ENCODE results near the gene GRB2.
"Not testable (repeated sequence)": the region's sequence is repeated elsewhere in the genome, so short reads cannot be mapped to it uniquely, and the experiment has no call there.

The GRB2 gene

GRCh38 chr17:75384751-75385150 is 20.7 kb downstream of the GRB2 start:
- DNase-seq, result no peak

DNA sequence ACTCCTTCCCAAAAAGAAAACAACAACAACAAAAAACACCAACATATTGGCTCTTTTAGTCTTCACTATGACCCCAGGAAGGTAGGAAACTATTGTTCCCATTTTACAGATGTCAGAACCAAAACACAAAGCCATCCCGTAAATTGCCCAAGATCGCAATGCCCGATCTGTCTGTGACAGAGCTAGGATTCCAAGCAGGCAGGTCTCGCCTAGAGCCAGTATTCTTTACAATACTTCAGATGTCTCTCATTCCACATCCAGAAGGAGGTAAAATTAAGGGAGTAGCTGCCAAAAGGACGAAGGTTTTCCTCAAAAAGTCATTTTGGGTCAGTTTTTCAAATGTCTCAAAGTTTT is 21.7 kb downstream of the GRB2 start:
- DNase-seq, result no peak

GRCh38 chr17:75380750-75381149 is 24.7 kb downstream of the GRB2 start:
- DNase-seq, result no peak

GRCh38 chr17:75380315-75380714 is 25.2 kb downstream of the GRB2 start:
- no peak for DNase-seq

- DNase-seq, result not testable (repeated sequence)
Observed at GRCh38 chr17:75379426-75379825, 26.1 kb downstream of the GRB2 start.

DNA sequence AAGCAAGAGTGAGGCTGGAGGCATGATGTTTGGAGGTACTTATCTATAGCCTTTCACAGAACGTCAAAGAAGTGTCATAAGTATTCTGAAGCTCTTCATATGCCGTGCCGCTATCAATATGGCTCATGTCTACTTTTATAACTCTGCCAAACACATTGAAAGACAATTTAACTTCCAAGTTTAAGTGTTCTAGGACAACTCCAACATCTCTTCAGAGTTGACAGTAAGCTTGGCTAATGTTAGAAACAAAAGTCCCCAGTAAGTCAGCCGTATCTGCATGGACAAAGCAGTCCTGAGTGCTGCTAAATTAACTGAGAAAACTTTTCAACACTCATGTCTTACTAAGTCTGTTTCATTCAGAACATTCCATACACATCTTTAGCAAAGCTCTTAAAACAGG is 32.2 kb downstream of the GRB2 start:
- no peak for DNase-seq

GRCh38 chr17:75371981-75372380 is 33.5 kb downstream of the GRB2 start:
- DNase-seq, result no peak

DNA sequence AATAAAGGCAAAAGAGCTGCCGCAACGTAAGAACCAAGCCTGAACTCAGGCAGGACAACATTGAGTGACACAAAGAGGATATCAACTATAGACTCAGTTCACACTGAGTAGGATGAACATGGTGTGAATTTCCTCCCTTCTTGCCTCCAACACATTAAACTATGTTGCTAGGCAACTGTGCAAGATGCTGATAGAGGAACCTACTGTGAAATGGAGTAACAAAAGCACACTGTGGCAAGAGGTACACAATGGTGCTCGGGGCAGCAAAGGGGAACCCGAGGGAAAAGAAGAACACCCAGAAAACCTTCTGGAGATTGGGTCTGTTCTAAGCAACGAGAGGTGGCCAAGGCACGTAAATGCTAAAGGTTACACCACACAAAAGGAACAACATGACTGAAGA is 34.1 kb downstream of the GRB2 start:
- no peak for DNase-seq

GRCh38 chr17:75370286-75370915 is 35.1 kb downstream of the GRB2 start:
- DNase-seq, result no peak

DNA sequence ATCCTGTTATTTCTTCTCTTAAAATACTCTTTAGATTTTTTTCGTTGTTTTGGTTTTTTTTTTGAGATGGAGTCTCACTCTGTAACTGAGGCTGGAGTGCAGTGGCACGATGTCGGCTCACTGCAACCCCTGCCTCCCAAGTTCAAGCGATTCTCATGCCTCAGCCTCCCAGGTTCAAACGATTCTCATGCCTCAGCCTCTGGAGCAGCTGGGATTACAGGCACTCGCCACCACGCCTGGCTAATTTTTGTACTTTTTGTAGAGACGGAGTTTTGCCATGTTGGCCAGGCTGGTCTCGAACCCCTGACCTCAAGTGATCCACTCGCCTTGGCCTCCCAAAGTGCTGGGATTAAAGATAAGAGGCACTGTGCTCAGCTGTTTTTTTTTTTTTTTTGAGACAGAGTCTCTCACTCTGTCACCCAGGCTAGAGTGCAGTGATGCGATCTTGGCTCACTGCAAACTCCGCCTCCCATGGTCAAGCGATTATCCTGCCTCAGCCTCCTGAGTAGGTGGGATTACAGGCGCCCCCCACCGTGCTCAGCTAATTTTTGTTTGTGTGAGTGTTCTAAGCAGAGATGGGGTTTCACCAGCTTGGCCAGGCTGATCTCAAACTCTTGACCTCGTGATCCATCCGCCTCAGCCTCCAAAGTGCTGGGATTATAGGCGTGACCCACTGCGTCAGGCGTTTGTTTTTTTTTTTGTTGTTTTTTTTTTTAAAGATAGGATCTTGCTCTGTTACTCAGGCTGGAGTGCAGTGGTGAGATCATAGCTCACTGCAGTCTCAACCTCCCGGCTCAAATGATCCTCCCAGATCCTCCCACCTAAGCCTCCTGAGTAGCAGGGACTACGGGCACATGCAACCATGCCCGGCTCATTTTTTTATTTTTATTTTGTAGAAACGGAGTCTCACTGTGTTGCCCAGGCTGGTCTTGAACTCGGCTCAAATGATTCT is 37.4 kb downstream of the GRB2 start:
- not testable (repeated sequence) for DNase-seq

DNA sequence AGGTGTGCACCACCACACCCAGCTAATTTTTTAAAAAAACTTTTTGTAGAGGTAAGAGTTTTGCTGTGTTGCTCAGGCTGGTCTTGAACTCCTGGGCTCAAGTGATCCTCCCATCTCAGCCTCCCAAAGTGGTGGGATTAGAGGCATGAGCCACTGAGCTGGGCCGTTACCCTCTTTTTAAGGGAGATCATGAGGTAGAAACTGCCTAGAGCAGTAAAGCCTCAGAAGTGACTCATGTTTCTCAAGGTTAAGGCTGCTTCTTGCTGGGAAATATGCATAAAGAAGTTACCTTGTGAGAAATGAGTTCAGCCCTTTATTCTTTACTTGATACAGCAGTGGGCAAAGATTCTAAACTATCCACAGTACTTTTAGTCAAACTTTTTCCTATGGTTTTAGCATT is 38.2 kb downstream of the GRB2 start:
- no peak for DNase-seq

GRCh38 chr17:75366432-75366831 is 39.0 kb downstream of the GRB2 start:
- DNase-seq, result no peak

DNA sequence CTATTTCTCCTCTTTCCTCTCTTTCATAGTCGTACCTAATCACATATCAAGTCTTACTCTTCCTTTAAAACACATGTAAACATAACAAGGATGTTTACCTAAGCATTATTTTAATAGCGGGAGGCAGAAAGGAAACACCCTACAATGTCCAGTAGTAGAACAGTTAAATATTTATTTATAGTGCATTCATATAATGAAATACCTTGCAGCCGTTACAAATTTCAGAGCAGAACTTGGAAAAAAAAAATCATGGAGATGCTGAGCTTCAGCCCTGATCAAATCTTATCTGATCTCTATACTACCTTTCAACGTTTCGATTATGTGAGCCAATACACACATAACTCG is 39.6 kb downstream of the GRB2 start:
- DNase-seq, result no peak

- no peak for DNase-seq
Observed at GRCh38 chr17:75365009-75365930, 40.2 kb downstream of the GRB2 start.

GRCh38 chr17:75364078-75364477 is 41.4 kb downstream of the GRB2 start:
- DNase-seq, result no peak

DNA sequence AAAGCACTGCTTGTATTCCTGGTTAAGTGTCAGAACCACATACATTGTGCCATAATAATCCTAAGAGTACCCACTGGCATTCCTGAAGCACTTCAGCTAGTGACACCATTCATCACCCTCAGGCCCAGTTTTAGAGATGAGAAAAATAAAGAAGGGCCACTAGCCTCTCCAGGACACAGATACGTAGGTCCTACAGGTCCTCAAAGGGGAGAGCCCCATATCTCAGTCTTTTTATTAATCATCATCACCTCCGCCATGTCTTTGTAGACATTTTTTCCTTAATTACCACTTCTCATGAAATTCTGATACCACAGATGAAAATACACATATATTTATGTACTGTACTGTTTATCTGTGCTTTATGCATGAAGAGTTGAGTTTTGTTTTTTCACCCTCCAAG is 43.5 kb downstream of the GRB2 start:
- no peak for DNase-seq

DNA sequence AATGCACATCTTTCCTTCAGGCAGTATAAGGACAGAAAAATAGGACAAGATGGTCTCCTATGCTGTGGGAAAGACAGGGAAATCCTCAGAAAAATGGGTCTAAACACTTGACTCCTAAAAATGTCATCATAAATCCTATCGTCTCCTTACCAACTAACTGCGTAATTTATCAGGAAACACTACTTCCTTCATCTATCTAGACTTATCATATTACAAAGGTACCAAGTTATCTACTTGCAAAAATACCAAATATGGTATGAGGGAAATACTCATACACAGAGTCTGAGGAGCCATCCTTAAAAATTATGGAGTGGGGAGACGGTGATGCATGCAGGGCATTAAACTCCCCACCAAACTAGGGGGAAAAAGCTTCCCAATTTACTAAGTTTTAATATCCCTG is 44.1 kb downstream of the GRB2 start:
- no peak for DNase-seq

DNA sequence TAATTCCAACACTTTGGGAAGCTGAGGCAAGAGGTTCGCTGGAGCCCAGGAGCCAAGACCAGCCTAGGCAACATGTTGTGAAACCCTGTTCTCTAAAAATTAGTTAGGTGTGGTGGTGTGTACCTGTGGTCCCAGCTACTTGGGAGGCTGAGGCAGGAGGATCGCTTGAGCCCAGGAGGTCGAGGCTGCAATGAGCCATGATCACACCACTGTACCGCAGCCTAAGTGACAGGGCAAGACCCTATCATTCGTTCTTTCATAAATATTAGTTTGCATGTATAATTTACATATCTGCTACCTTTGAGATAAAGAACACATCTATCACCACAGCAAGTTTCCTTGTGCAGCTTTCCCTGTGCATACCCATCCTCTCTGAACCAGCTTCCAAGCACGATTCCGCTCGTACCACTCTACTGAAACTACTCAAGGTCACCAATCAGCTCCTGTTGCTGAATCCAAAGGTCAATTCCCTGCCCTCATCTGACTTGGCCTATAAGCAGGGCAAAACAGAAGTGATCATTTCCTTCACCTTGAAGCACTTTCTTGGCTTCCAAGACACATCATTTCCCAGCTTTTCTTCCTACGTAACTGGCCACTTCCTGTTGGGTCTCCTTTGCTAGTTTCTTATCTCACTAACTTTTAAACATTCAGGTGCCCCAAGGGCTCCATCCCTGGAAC is 49.1 kb downstream of the GRB2 start:
- DNase-seq, result no peak

- no peak for DNase-seq
Observed at GRCh38 chr17:75353176-75353575, 52.3 kb downstream of the GRB2 start.

DNA sequence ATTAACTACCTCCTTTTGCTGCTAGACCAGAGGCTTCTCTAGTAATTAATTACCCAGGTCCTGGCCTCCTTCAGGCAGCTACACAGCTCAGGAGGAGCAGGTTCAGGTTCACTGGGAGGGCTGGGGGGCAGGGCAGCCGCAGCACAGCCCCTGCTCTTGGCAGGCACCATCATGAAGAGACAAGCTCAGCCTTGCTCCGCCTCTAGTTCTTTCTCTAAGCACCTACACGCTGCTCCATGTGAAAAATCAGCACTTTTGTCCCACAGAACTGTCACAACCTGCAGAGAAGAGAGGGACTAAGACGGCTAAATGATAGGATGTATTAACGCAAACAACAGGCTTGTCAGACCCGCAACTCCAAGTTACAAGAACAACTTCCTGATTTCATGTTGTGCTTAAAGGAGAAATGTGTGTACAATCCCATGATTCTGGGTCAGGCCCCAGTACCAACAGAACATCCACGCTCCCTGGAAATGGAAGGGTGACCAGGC is 53.4 kb downstream of the GRB2 start:
- no peak for DNase-seq

GRCh38 chr17:75350706-75351105 is 54.8 kb downstream of the GRB2 start:
- DNase-seq, result no peak

DNA sequence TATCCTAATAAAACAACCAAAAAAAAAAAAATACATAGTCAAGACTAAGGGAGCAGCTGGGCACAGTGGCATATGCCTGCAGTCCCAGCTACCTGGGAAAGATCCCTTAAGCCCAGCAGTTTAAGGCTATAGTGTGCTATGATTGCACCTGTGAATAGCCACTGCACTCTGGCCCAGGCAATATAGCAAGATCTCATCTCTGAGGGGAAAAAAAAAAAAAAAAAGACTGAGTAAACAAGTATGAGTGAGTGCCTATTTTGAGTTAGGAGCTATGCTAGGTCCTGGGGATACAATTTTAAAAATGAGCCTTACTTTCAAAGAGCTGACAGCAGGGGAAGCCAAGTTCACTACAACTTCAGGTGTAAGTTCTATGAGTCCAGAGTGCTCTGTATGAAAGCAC is 55.4 kb downstream of the GRB2 start:
- DNase-seq, result no peak

GRCh38 chr17:75349589-75349988 is 55.9 kb downstream of the GRB2 start:
- no peak for DNase-seq

All from activated CD4-positive, CD25-positive, alpha-beta regulatory T cell treated with anti-CD3 and anti-CD28 coated beads, Interleukin-2, amount 50 U/mL, for 72 hours (primary cell).